GM23338 (cell line): ENCODE measurements around the gene HDAC10. TPM values are rescaled to one million over a fixed set of nuclear protein-coding genes. Genes with fewer than 3 reads are reported as not detected.

ENCODE experiments used
- ATAC-seq: fragments of 200-7000 bp; cut with Tn5 transposase; 3 replicates; pipeline ENCODE4 v1.9.1; 2020
- DNase-seq: peaks from one replicate; pipeline ENCODE4 v3.0.0-alpha.2; 2015; ENCODE audit warnings: low spot score
- H2AFZ ChIP-seq: fragments of 200-600 bp; sonication (generic); 2 replicates; pipeline ENCODE4 v1.8.0; 2016; ENCODE audit warnings: antibody characterized with exemption, mild to moderate bottlenecking, moderate library complexity
- H3F3A ChIP-seq: fragments of 200-600 bp; sonication (generic); replicated peaks from 2 replicates; pipeline ENCODE4 v1.8.0; 2017; ENCODE audit warnings: antibody characterized with exemption, mixed run types, low read depth
- H3K27ac ChIP-seq: fragments of 200-600 bp; sonication (generic); 2 replicates; pipeline ENCODE4 v1.6.1; 2016; ENCODE audit warnings: low read depth
- H3K27me3 ChIP-seq: fragments of 200-600 bp; sonication (generic); 2 replicates; pipeline ENCODE4 v1.8.0; 2016; ENCODE audit warnings: mild to moderate bottlenecking, mixed run types, moderate library complexity; ENCODE audit not compliant: insufficient read depth
- H3K36me3 ChIP-seq: fragments of 200-600 bp; sonication (generic); 2 replicates; pipeline ENCODE4 v1.8.0; 2016; ENCODE audit warnings: mild to moderate bottlenecking; ENCODE audit not compliant: insufficient read depth
- H3K4me1 ChIP-seq: fragments of 200-600 bp; sonication (generic); 2 replicates; pipeline ENCODE4 v1.8.0; 2016; ENCODE audit warnings: mild to moderate bottlenecking, moderate library complexity; ENCODE audit not compliant: insufficient read depth
- H3K4me2 ChIP-seq: fragments of 200-600 bp; sonication (generic); 2 replicates; pipeline ENCODE4 v1.7.1; 2017; ENCODE audit warnings: mixed run types
- H3K4me3 ChIP-seq: fragments of 200-600 bp; sonication (generic); 2 replicates; pipeline ENCODE4 v1.6.1; 2016; ENCODE audit warnings: mixed run types
- H3K79me2 ChIP-seq: fragments of 200-600 bp; sonication (generic); replicated peaks from 2 replicates; pipeline ENCODE4 v1.8.0; 2017; ENCODE audit warnings: mild to moderate bottlenecking; ENCODE audit not compliant: insufficient read depth
- H3K9me2 ChIP-seq: fragments of 200-600 bp; sonication (generic); 2 replicates; pipeline ENCODE4 v1.8.0; 2017; ENCODE audit not compliant: insufficient read depth
- H4K20me1 ChIP-seq: fragments of 200-600 bp; sonication (generic); replicated peaks from 2 replicates; pipeline ENCODE4 v1.8.0; 2017; ENCODE audit warnings: mild to moderate bottlenecking; ENCODE audit not compliant: insufficient read depth
- H3K27ac Mint-ChIP-seq: 2 replicates; pipeline ENCODE4 v1.8.0; 2020; ENCODE audit warnings: inconsistent platforms, mild to moderate bottlenecking, moderate library complexity, mixed read lengths
- H3K27me3 Mint-ChIP-seq: 3 replicates; pipeline ENCODE4 v1.8.0; 2022; ENCODE audit warnings: low read depth, mild to moderate bottlenecking, moderate library complexity, mixed read lengths, inconsistent platforms; ENCODE audit not compliant: insufficient read depth, poor library complexity
- H3K36me3 Mint-ChIP-seq: 3 replicates; pipeline ENCODE4 v1.8.0; 2021; ENCODE audit warnings: low read depth, mild to moderate bottlenecking, inconsistent platforms, moderate library complexity, mixed read lengths
- H3K4me1 Mint-ChIP-seq: 3 replicates; pipeline ENCODE4 v1.8.0; 2020; ENCODE audit warnings: mild to moderate bottlenecking, inconsistent platforms, mixed read lengths
- H3K4me3 Mint-ChIP-seq: 3 replicates; pipeline ENCODE4 v1.8.0; 2021; ENCODE audit warnings: moderate library complexity, mild to moderate bottlenecking, inconsistent platforms, mixed read lengths
- H3K9me3 Mint-ChIP-seq: 3 replicates; pipeline ENCODE4 v1.8.0; 2020; ENCODE audit warnings: moderate library complexity, mild to moderate bottlenecking, inconsistent platforms, mixed read lengths
- CREB1 ChIP-seq: fragments of 250-450 bp; sonication (Bioruptor Pico); IDR thresholded peaks from 2 replicates; pipeline ENCODE4 v1.5.0; 2020; ENCODE audit warnings: low read depth, mild to moderate bottlenecking, moderate library complexity
- EZH2 ChIP-seq: fragments of 200-600 bp; sonication (generic); IDR thresholded peaks from one replicate; pipeline ENCODE4 v1.8.0; 2017; ENCODE audit warnings: antibody characterized with exemption, mild to moderate bottlenecking, low read depth; ENCODE audit not compliant: unreplicated experiment
- ZNF114 ChIP-seq: fragments of 250-450 bp; sonication (Bioruptor Pico); IDR thresholded peaks from 2 replicates; pipeline ENCODE4 v1.5.0; 2020; ENCODE audit warnings: mild to moderate bottlenecking, moderate library complexity
- polyA plus RNA-seq: library from polyadenylated mRNA; unstranded; fragments of >200 nt; fragmentation: Nextera tagmentation; extraction: Ambion mirVana; gene quantifications from 2 replicates; pipeline ENCODE4 v1.2.1, GENCODE V29; 2016
- total RNA-seq: library from RNA; depleted of rRNA; stranded (reverse); fragments of >200 nt; shearing (Covaris generic); gene quantifications from 2 replicates; pipeline ENCODE4 v1.2.3, GENCODE V29; 2014
- TF ChIP-seq, protein P1 (sequence below): IDR thresholded peaks from one replicate; pipeline ENCODE4 v1.6.1; 2018; ENCODE audit warnings: antibody characterized with exemption; ENCODE audit not compliant: unreplicated experiment
- TF ChIP-seq, protein P2 (sequence below): fragments of 250-450 bp; sonication (Bioruptor Pico); IDR thresholded peaks from 2 replicates; pipeline ENCODE4 v1.5.0; 2020; ENCODE audit warnings: mild to moderate bottlenecking, moderate library complexity
- TF ChIP-seq, protein P3 (sequence below): IDR thresholded peaks from 2 replicates; pipeline ENCODE4 v1.6.1; 2016; ENCODE audit warnings: antibody characterized with exemption

Gene HDAC10
- total and polyA plus RNA-seq, 2 experiments from 2014 or later, result 4.1 to 41.9 TPM

DNA sequence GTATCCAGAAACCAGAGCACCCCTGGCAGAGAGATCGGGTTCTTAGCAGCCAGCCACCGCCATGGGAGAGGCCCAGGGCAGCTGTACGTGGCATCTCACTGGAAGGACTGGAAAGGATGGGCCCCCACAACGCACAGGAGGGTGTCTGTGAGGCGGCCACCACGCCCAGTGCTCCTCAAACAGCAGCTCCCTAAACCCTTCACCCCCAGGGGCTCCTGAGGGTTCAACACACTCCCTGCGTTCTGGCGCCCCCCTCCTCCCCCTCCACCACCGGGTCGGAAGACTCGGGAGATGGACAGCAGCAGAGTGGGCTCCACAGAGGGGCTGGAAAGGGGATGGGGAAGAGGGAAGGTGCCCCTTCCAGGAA lies 9.4 kb upstream of the HDAC10 start (continued):
- TF ChIP-seq, protein P1, sequence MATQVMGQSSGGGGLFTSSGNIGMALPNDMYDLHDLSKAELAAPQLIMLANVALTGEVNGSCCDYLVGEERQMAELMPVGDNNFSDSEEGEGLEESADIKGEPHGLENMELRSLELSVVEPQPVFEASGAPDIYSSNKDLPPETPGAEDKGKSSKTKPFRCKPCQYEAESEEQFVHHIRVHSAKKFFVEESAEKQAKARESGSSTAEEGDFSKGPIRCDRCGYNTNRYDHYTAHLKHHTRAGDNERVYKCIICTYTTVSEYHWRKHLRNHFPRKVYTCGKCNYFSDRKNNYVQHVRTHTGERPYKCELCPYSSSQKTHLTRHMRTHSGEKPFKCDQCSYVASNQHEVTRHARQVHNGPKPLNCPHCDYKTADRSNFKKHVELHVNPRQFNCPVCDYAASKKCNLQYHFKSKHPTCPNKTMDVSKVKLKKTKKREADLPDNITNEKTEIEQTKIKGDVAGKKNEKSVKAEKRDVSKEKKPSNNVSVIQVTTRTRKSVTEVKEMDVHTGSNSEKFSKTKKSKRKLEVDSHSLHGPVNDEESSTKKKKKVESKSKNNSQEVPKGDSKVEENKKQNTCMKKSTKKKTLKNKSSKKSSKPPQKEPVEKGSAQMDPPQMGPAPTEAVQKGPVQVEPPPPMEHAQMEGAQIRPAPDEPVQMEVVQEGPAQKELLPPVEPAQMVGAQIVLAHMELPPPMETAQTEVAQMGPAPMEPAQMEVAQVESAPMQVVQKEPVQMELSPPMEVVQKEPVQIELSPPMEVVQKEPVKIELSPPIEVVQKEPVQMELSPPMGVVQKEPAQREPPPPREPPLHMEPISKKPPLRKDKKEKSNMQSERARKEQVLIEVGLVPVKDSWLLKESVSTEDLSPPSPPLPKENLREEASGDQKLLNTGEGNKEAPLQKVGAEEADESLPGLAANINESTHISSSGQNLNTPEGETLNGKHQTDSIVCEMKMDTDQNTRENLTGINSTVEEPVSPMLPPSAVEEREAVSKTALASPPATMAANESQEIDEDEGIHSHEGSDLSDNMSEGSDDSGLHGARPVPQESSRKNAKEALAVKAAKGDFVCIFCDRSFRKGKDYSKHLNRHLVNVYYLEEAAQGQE, result no peak
- TF ChIP-seq, protein P2, sequence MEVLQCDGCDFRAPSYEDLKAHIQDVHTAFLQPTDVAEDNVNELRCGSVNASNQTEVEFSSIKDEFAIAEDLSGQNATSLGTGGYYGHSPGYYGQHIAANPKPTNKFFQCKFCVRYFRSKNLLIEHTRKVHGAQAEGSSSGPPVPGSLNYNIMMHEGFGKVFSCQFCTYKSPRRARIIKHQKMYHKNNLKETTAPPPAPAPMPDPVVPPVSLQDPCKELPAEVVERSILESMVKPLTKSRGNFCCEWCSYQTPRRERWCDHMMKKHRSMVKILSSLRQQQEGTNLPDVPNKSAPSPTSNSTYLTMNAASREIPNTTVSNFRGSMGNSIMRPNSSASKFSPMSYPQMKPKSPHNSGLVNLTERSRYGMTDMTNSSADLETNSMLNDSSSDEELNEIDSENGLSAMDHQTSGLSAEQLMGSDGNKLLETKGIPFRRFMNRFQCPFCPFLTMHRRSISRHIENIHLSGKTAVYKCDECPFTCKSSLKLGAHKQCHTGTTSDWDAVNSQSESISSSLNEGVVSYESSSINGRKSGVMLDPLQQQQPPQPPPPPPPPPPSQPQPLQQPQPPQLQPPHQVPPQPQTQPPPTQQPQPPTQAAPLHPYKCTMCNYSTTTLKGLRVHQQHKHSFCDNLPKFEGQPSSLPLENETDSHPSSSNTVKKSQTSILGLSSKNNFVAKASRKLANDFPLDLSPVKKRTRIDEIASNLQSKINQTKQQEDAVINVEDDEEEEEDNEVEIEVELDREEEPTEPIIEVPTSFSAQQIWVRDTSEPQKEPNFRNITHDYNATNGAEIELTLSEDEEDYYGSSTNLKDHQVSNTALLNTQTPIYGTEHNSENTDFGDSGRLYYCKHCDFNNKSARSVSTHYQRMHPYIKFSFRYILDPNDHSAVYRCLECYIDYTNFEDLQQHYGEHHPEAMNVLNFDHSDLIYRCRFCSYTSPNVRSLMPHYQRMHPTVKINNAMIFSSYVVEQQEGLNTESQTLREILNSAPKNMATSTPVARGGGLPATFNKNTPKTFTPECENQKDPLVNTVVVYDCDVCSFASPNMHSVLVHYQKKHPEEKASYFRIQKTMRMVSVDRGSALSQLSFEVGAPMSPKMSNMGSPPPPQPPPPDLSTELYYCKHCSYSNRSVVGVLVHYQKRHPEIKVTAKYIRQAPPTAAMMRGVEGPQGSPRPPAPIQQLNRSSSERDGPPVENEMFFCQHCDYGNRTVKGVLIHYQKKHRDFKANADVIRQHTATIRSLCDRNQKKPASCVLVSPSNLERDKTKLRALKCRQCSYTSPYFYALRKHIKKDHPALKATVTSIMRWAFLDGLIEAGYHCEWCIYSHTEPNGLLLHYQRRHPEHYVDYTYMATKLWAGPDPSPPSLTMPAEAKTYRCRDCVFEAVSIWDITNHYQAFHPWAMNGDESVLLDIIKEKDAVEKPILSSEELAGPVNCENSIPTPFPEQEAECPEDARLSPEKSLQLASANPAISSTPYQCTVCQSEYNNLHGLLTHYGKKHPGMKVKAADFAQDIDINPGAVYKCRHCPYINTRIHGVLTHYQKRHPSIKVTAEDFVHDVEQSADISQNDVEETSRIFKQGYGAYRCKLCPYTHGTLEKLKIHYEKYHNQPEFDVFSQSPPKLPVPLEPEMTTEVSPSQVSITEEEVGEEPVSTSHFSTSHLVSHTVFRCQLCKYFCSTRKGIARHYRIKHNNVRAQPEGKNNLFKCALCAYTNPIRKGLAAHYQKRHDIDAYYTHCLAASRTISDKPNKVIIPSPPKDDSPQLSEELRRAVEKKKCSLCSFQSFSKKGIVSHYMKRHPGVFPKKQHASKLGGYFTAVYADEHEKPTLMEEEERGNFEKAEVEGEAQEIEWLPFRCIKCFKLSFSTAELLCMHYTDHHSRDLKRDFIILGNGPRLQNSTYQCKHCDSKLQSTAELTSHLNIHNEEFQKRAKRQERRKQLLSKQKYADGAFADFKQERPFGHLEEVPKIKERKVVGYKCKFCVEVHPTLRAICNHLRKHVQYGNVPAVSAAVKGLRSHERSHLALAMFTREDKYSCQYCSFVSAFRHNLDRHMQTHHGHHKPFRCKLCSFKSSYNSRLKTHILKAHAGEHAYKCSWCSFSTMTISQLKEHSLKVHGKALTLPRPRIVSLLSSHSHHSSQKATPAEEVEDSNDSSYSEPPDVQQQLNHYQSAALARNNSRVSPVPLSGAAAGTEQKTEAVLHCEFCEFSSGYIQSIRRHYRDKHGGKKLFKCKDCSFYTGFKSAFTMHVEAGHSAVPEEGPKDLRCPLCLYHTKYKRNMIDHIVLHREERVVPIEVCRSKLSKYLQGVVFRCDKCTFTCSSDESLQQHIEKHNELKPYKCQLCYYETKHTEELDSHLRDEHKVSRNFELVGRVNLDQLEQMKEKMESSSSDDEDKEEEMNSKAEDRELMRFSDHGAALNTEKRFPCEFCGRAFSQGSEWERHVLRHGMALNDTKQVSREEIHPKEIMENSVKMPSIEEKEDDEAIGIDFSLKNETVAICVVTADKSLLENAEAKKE (CRISPR knock-in tag), result no peak

DNA sequence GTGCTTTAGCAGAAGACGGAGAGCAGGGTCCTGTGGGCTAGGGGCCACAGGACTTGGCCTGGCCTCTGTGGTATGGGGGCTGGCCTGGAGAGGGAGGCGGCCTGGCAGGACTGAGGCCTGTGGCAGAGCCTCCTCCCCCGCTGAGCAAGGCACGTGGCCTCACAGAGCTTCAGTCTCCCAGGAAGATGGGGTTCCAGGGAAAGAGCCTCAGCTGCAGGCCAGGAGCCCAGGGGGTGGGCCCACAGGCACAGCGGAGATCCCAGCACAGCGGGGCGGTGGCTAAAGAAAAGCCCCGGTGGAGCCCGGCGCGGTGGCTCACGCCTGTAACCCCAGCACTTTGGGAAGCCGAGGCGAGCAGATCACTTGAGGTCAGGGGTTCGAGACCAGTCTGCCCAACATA lies 8.2 kb upstream of the HDAC10 start:
- Histone ChIP-seq H2AFZ (no peak overlapping the region), H3K36me3 (no peaks in the 10 kb centered on the region), H3K79me2 (no peaks in the 10 kb centered on the region), H3K27ac (no peak overlapping the region), H3K4me2 (no peak overlapping the region), H3F3A (no peaks in the 10 kb centered on the region), H3K4me1 (peaks cover 7% of the 10 kb centered on the region), H4K20me1 (no peaks in the 10 kb centered on the region), H3K9me2 (no peaks in the 10 kb centered on the region), H3K27me3 (peaks cover 23% of the 10 kb centered on the region), H3K4me3 (no peak overlapping the region)
- Mint-ChIP-seq H3K27ac (no peak overlapping the region), H3K9me3 (no peaks in the 10 kb centered on the region), H3K4me1 (peaks cover 6% of the 10 kb centered on the region; the same call in 2 of the 3 replicates), H3K4me3 (no peak overlapping the region), H3K27me3 (peaks cover 21% of the 10 kb centered on the region), H3K36me3 (no peaks in the 10 kb centered on the region)
- DNase-seq (no peak), ATAC-seq (no peak)
- TF ChIP-seq CREB1 (no peak), ZNF114 (CRISPR knock-in tag) (no peak), EZH2 (no peak)
- TF ChIP-seq, protein P3, sequence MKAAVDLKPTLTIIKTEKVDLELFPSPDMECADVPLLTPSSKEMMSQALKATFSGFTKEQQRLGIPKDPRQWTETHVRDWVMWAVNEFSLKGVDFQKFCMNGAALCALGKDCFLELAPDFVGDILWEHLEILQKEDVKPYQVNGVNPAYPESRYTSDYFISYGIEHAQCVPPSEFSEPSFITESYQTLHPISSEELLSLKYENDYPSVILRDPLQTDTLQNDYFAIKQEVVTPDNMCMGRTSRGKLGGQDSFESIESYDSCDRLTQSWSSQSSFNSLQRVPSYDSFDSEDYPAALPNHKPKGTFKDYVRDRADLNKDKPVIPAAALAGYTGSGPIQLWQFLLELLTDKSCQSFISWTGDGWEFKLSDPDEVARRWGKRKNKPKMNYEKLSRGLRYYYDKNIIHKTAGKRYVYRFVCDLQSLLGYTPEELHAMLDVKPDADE, result no peak
